ENCODE data around the gene MBNL1. TPM values are rescaled to one million over a fixed set of nuclear protein-coding genes. Genes with fewer than 3 reads are reported as not detected.

MBNL1 gene
- total RNA-seq, 4 donors from 2014 or later, result 190 to 279 (median 216) TPM

GRCh38 chr3:152384412-152384811, 115.7 kb downstream of the MBNL1 start:
- peaks cover 61 to 66% of the 10 kb centered on the region in 2 donors for H3K4me1 ChIP-seq
- H3K27ac ChIP-seq, result peak overlapping the region in 1 of 3 donors; percentile 78
- H3K36me3 ChIP-seq, result no peaks in the 10 kb centered on the region
- H3K4me3 ChIP-seq (replicated peaks in 1 of 3), result no peak overlapping the region
- TF ChIP-seq CTCF (IDR thresholded peaks at IDR 0.05), result no peak
- TF ChIP-seq POLR2A (IDR thresholded peaks at IDR 0.05), result no peak
- intact Hi-C loops (cut with DNase I), result no loop called here
- DNase-seq, result no peak
- no peaks in the 10 kb centered on the region for H3K9me3 ChIP-seq
- H3K27me3 ChIP-seq, result no peaks in the 10 kb centered on the region

DNA sequence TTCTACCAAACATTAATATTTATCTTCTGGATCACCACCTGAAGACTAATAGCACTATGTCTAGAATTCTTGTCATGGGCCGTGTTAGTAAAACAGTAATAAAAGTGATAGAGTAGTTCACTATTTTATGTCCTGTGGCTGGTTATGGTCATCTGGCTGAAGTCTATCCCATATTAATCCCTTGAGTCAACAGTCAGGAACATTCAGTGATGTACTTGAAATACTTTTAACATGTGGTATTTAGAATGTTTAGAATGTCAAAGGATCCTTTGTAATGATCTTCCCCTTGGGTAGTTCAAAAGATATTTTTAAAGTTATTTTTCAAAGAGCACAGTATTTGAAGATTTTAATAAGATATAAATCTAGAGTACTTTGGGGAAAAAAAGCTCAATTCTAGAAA, 117.0 kb downstream of the MBNL1 start:
- no peak for DNase-seq
- no peaks in the 10 kb centered on the region for H3K36me3 ChIP-seq
- intact Hi-C loops (cut with DNase I), result no loop called here
- no peak overlapping the region for H3K4me3 ChIP-seq (replicated peaks in 1 of 3)
- no peaks in the 10 kb centered on the region for H3K27me3 ChIP-seq
- no peaks in the 10 kb centered on the region for H3K9me3 ChIP-seq
- WGBS, 2 donors, result 59 to 77% methylated on average over 1 of the region's 1 CpG
- peak overlapping the region in 2 of 3 donors; percentile 2 to 78 for H3K27ac ChIP-seq
- no peak for TF ChIP-seq POLR2A (IDR thresholded peaks at IDR 0.05)
- TF ChIP-seq CTCF (IDR thresholded peaks at IDR 0.05), result no peak
- peaks cover 61 to 73% of the 10 kb centered on the region in 2 donors for H3K4me1 ChIP-seq

GRCh38 chr3:152386208-152386607, 117.5 kb downstream of the MBNL1 start:
- TF ChIP-seq CTCF (IDR thresholded peaks at IDR 0.05) (no peak), POLR2A (IDR thresholded peaks at IDR 0.05) (no peak)
- Histone ChIP-seq H3K4me1 (peaks cover 59 to 75% of the 10 kb centered on the region in 2 donors), H3K4me3 (replicated peaks in 1 of 3) (no peak overlapping the region), H3K27me3 (no peaks in the 10 kb centered on the region), H3K27ac (peak overlapping the region in 2 of 3 donors; percentile 2 to 78), H3K9me3 (no peaks in the 10 kb centered on the region), H3K36me3 (no peaks in the 10 kb centered on the region)
- intact Hi-C loops (cut with DNase I), result no loop called here
- no peak for DNase-seq

GRCh38 chr3:152388631-152389030, 119.9 kb downstream of the MBNL1 start:
- H3K27ac ChIP-seq, result no peak overlapping the region
- no peaks in the 10 kb centered on the region for H3K27me3 ChIP-seq
- H3K4me3 ChIP-seq (replicated peaks in 1 of 3), result no peak overlapping the region
- WGBS, 2 donors, result 89 to 92% methylated on average over 1 of the region's 1 CpG
- H3K9me3 ChIP-seq, result no peaks in the 10 kb centered on the region
- peaks cover 59 to 70% of the 10 kb centered on the region in 2 donors for H3K4me1 ChIP-seq
- DNase-seq, result no peak
- no peak for TF ChIP-seq CTCF (IDR thresholded peaks at IDR 0.05)
- TF ChIP-seq POLR2A (IDR thresholded peaks at IDR 0.05), result no peak
- intact Hi-C loops (cut with DNase I), result no loop called here
- no peaks in the 10 kb centered on the region for H3K36me3 ChIP-seq

DNA sequence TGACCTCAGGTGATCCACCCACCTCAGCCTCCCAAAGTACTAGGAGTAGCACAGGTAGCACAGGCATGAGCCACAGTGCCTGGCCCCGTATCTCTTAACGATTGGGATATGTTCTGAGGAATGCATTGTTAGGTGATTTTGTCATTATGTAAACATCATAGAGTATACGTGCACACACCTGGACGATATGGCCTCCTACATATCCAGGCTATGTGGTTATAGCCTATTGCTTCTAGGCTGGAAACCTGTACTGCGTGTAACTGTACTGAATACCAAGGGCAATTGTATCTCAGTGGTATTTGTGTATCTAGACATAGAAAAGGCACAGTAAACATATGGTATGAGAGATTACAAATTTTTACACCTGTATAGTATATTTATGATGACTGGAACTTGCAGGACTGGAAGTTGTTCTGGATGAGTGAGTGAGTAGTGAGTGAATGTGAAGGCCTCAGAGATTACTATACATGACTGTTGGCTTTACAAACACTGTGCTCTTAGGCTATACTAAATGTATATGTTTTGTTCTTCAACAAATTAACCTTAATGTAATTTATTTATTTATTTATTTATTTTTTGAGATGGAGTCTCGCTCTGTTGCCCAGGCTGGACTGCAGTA, 120.7 kb downstream of the MBNL1 start:
- intact Hi-C loops (cut with DNase I), result no loop called here
- 93 to 97% methylated on average over 6 of the region's 6 CpGs for WGBS, 2 donors

More for the DNA sequence above, 120.7 kb downstream of the MBNL1 start:
- no peak for TF ChIP-seq CTCF (IDR thresholded peaks at IDR 0.05)
- TF ChIP-seq POLR2A (IDR thresholded peaks at IDR 0.05), result no peak
- Histone ChIP-seq H3K4me3 (replicated peaks in 1 of 3) (no peak overlapping the region), H3K27ac (no peak overlapping the region), H3K36me3 (no peaks in the 10 kb centered on the region), H3K4me1 (peaks cover 56 to 66% of the 10 kb centered on the region in 2 donors), H3K27me3 (no peaks in the 10 kb centered on the region), H3K9me3 (no peaks in the 10 kb centered on the region)
- DNase-seq, result no peak
